Measurements from ENCODE around the gene CDT1.

DNA sequence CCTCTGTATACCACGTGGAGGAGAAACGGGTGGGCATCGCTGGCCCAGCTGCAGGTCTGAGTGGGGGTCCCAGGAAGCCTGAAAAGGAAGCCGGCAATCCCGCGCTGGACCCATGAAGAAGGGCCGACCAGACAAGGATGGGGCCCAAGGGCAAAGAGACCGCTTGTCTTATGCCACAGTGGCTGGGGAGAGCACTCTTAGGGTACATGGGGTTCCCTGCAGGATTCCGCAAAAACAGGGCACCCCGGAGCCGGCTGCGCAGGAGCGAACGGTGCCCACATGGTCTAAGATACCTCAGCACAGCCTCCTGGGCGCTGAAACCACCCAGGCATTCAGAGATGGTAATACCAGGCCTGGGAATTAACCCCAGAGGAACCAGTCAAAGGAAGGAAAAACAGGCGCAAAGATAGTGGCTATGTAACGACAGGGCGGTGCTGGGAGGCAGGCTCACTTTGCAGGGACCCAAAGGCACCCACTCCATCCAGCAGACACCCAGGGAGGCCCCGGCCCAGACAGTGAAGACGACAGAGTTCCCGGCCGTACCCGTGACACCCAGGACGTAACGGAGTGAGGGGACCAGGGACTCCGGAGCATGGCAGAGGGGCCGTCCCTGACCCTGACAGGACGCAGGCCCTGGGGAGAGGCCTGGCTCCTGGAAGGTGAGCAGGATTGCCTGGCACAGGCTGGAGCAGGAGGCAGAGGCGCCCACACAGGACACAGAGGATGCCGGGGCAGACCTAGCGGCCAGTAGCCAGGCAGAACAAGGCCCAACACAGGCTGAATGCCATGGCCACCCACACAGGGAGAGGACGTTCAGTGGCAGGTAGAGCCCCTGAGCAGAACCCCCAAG, 28.8 kb upstream of the CDT1 start:
- TF ChIP-seq, protein P1, sequence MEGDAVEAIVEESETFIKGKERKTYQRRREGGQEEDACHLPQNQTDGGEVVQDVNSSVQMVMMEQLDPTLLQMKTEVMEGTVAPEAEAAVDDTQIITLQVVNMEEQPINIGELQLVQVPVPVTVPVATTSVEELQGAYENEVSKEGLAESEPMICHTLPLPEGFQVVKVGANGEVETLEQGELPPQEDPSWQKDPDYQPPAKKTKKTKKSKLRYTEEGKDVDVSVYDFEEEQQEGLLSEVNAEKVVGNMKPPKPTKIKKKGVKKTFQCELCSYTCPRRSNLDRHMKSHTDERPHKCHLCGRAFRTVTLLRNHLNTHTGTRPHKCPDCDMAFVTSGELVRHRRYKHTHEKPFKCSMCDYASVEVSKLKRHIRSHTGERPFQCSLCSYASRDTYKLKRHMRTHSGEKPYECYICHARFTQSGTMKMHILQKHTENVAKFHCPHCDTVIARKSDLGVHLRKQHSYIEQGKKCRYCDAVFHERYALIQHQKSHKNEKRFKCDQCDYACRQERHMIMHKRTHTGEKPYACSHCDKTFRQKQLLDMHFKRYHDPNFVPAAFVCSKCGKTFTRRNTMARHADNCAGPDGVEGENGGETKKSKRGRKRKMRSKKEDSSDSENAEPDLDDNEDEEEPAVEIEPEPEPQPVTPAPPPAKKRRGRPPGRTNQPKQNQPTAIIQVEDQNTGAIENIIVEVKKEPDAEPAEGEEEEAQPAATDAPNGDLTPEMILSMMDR (conservative IDR thresholded peaks at IDR 0.05 in 1 of 2, IDR thresholded peaks at IDR 0.05 in 1 of 2; ENCODE audit: extremely low read depth in 1 of 2, insufficient read depth in 1 of 2, low read depth in 1 of 2, low read length in 2 of 2): no peak
- no peak for TF ChIP-seq EZH2 (IDR thresholded peaks at IDR 0.05; ENCODE audit: borderline replicate concordance, low read length)
